Neutrophil (primary cell): ENCODE measurements around the gene MISP.

Experiments used
- H3K27ac ChIP-seq: fragments of 200-600 bp; sonication (generic); 2 replicates; pipeline ENCODE4 v1.5.1; 2016; ENCODE audit warnings: mild to moderate bottlenecking, moderate library complexity
- H3K27me3 ChIP-seq: fragments of 200-600 bp; sonication (generic); 2 replicates; pipeline ENCODE4 v1.6.0; 2016; ENCODE audit warnings: mild to moderate bottlenecking
- H3K36me3 ChIP-seq: fragments of 200-600 bp; sonication (generic); 2 replicates; pipeline ENCODE4 v1.5.1; 2017
- H3K4me1 ChIP-seq, 2 experiments: fragments of 200-600 bp in 1 of 2; sonication (generic) in 1 of 2; 1 replicate in 1 of 2; 2 replicates in 1 of 2; pipeline versions ENCODE4 v1.5.1 to v1.6.1; 2013 to 2016; ENCODE audit warnings: low read depth in 1 of 2, low read length in 1 of 2, mild to moderate bottlenecking in 1 of 2, moderate library complexity in 1 of 2; ENCODE audit not compliant: control insufficient read depth in 1 of 2, insufficient read depth in 1 of 2
- H3K4me3 ChIP-seq, 2 experiments: fragments of 200-600 bp in 1 of 2; sonication (generic) in 1 of 2; 1 replicate in 1 of 2; 2 replicates in 1 of 2; pipeline ENCODE4 v1.5.1; 2013 to 2016; ENCODE audit warnings: low read depth in 1 of 2, low read length in 1 of 2, mild to moderate bottlenecking in 1 of 2, moderate library complexity in 1 of 2
- H3K9me3 ChIP-seq: fragments of 200-600 bp; sonication (generic); 2 replicates; pipeline ENCODE4 v1.5.1; 2016
- CTCF ChIP-seq: fragments of 200-600 bp; sonication (generic); IDR thresholded peaks from 2 replicates; pipeline ENCODE4 v1.5.1; 2016; ENCODE audit warnings: antibody characterized with exemption

MISP gene

DNA sequence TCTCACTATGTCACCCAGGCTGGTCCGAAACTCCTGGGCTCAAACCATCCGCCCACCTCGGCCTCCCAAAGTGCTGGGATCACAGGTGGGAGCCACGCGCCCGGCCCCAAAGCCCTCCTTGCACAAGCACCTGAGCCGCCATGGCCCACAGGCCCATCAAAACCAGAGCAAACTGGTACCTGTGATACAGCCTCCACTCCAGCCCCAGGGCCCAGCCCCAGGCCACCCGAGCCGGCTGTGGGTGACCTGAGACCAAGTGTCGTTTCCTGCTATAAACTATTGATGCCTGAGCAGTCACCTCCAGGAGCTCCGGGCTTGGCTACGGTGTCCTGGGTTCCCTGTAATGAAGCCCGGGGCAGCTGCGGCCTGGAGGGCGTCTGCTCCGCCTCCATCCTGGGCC, 36.6 kb downstream of the MISP start:
- H3K4me3 ChIP-seq, result no peak overlapping the region

GRCh38 chr19:788686-788982, 37.7 kb downstream of the MISP start:
- H3K27ac ChIP-seq, result no peak overlapping the region
- no peak for TF ChIP-seq CTCF
- H3K36me3 ChIP-seq, result no peaks in the 10 kb centered on the region
- H3K27me3 ChIP-seq, result no peaks in the 10 kb centered on the region
- H3K9me3 ChIP-seq, result no peaks in the 10 kb centered on the region
- no peak overlapping the region for H3K4me3 ChIP-seq
- H3K4me1 ChIP-seq, result peaks cover 13% of the 10 kb centered on the region in 2 experiments

More for the DNA sequence above, 36.6 kb downstream of the MISP start:
- Histone ChIP-seq H3K9me3 (no peaks in the 10 kb centered on the region), H3K4me1 (peaks cover 13% of the 10 kb centered on the region in 2 experiments), H3K27me3 (no peaks in the 10 kb centered on the region), H3K36me3 (no peaks in the 10 kb centered on the region), H3K27ac (no peak overlapping the region)
- no peak for TF ChIP-seq CTCF

DNA sequence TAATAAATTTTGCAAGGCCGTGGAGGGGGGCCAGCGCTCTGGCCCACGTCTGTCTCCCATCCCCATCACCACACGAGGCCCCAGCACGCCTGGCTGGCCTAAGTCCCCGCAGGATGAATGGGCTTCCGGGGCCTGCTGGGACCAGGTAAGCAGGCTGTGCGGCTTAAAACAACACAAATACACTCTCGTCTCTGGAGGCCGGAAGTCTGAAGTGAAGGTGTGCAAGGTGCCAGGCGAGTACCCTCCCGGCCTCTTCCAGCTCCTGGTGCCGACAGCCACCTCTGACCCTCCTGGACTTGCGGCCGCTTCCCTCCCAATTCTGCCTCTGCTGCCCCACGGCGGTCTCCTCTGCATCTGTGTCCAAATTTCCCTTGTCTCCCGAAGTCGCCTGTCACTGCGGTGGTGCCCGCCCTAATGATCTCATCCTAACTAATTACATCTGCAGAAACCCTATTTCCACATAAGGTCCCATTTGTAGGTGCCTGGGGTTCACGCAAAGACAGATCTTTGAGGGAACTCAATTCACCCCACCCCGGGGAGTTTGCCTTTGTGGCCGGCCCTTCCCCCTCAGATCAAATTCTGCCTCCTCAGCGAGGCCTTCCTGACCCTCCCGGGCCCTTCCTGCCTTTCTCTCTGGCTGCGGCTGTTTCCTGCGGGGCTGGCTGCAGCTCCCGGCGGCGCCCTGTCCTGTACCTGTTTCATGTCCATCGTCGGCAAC, 38.2 kb downstream of the MISP start:
- H3K36me3 ChIP-seq, result no peaks in the 10 kb centered on the region
- TF ChIP-seq CTCF, result no peak
- H3K4me1 ChIP-seq, result peaks cover 13% of the 10 kb centered on the region in 2 experiments
- no peak overlapping the region for H3K27ac ChIP-seq
- H3K9me3 ChIP-seq, result no peaks in the 10 kb centered on the region
- H3K27me3 ChIP-seq, result no peaks in the 10 kb centered on the region
- H3K4me3 ChIP-seq, result no peak overlapping the region

DNA sequence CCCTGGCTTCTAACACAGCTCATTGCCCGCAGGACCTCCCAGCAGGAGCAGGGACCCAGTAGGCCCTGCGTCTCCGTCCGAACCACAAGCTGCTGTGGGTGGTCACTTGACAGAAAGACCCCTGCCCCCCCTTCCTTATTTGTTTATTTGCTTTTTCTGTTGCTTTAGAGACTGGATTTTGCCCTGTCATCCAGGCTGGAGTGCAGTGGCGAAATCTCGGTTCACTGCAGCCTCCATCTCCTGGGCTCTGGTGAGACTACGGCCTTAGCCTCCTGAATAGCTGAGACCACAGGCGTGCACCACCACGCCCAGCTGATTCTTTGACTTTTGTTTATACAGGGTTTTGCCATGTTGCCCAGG, 38.8 kb downstream of the MISP start:
- no peaks in the 10 kb centered on the region for H3K36me3 ChIP-seq
- H3K4me3 ChIP-seq, result no peak overlapping the region
- H3K27ac ChIP-seq, result no peak overlapping the region
- H3K27me3 ChIP-seq, result no peaks in the 10 kb centered on the region
- TF ChIP-seq CTCF, result no peak
- peaks cover 13% of the 10 kb centered on the region in 2 experiments for H3K4me1 ChIP-seq
- H3K9me3 ChIP-seq, result no peaks in the 10 kb centered on the region

DNA sequence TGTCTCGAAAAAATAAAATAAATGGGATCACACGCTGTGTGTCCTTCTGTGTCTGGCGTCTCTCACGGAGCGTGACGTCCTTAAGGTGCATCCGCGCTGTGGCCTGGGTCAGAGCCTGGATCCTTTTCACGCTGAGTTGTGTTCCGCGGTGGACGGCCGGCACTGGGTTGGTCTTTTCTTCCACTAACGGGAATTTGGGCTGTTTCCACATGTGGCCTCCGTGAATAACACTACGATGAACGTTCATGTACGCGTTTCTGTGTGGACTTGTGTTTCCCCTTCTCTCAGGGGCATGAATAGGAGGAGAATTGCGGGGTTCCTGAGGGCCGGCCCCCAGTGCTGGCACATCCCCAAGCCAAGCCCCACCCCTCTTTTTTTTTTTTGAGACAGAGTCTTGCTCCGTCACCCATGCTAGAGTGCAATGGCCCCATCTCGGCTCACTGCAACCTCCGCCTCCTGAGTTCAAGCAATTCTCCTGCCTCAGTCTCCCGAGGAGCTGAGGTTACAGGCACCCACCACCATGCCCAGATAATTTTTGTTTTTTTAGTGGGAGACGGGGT, 40.2 kb downstream of the MISP start:
- no peak for TF ChIP-seq CTCF
- H3K27ac ChIP-seq, result no peak overlapping the region
- H3K4me1 ChIP-seq, result peaks cover 13% of the 10 kb centered on the region in 2 experiments
- no peaks in the 10 kb centered on the region for H3K27me3 ChIP-seq
- H3K9me3 ChIP-seq, result no peaks in the 10 kb centered on the region
- no peak overlapping the region for H3K4me3 ChIP-seq
- H3K36me3 ChIP-seq, result no peaks in the 10 kb centered on the region
